ENCODE measurements around the gene MEGF8. TPM values are rescaled to one million over a fixed set of nuclear protein-coding genes. Genes with fewer than 3 reads are reported as not detected.

Gene MEGF8
- total and polyA plus RNA-seq, 9 of the 15 experiments (the other 6 are each of a cell fraction or from before 2014, with no cell fraction given): 0.28 to 13.1 (median 3.0) TPM

- no peak for TF ChIP-seq HES1 (IDR thresholded peaks at IDR 0.05; ENCODE audit: low read depth)
- TF ChIP-seq LEF1 (IDR thresholded peaks at IDR 0.05): no peak; the same call in 1 of the 2 replicates
- TF ChIP-seq TGIF2 (CRISPR knock-in tag; IDR thresholded peaks at IDR 0.05): no peak
- TF ChIP-seq HBP1 (CRISPR knock-in tag; IDR thresholded peaks at IDR 0.05): 0 out of 2 replicates have a peak, but pooled peaks have one; percentile 4
- TF ChIP-seq ATF7 (IDR thresholded peaks at IDR 0.05): 0 out of 2 replicates have a peak, but pooled peaks have one; percentile 21
- TF ChIP-seq GATA2 (CRISPR knock-in tag; IDR thresholded peaks at IDR 0.05): no peak
- TF ChIP-seq CTBP1 (IDR thresholded peaks at IDR 0.05; ENCODE audit: borderline replicate concordance): peak; percentile 56; the same call in 1 of the 2 replicates
- peak; percentile 59; the same call in 1 of the 2 replicates for TF ChIP-seq MAX (CRISPR knock-in tag; IDR thresholded peaks at IDR 0.05)
- TF ChIP-seq MEIS2 (IDR thresholded peaks at IDR 0.05; ENCODE audit: partially characterized antibody): peak; percentile 88
- no peak for TF ChIP-seq SRSF7 (optimal IDR thresholded peaks at IDR 0.05; ENCODE audit: low read depth, low read length)
Observed at GRCh38 chr19:42283188-42284065, 42.0 kb upstream of the MEGF8 start (continued).

All from K562 (cell line).